Right lobe of liver (tissue), 6 donors: ENCODE data around the gene SOHLH1. TPM values are rescaled to one million over a fixed set of nuclear protein-coding genes. Genes with fewer than 3 reads are reported as not detected.

Experiments used
- ATAC-seq, 4 donors: fragments of 200-7000 bp; cut with Tn5 transposase; one replicate each; pipeline ENCODE4 v1.9.1; 2020; ENCODE audit warnings: mild to moderate bottlenecking in 4 of 4, moderate library complexity in 4 of 4
- DNase-seq, 3 donors: peaks; one replicate each; pipeline ENCODE4 v3.0.0-alpha.2; 2020
- H3K27ac ChIP-seq, 3 donors: fragments of 200-600 bp; one replicate each; pipeline ENCODE4 v1.8.0; 2022
- H3K27me3 ChIP-seq, 2 donors: fragments of 200-600 bp; one replicate each; pipeline ENCODE4 v1.8.0; 2022
- H3K36me3 ChIP-seq, 4 donors: fragments of 200-600 bp; sonication (generic) in 1 of 4; one replicate each; pipeline versions ENCODE4 v1.5.1 to v1.8.0; 2017 to 2022; ENCODE audit warnings: control low read depth in 1 of 4
- H3K4me1 ChIP-seq, 4 donors: fragments of 200-600 bp; sonication (generic) in 1 of 4; one replicate each; pipeline versions ENCODE4 v1.5.1 to v1.8.0; 2017 to 2022; ENCODE audit warnings: control low read depth in 1 of 4
- H3K4me3 ChIP-seq, 3 donors: fragments of 200-600 bp; one replicate each; pipeline ENCODE4 v1.8.0; 2022
- H3K9me3 ChIP-seq, 4 donors: fragments of 200-600 bp; sonication (generic) in 1 of 4; one replicate each; pipeline versions ENCODE4 v1.5.1 to v1.8.0; 2017 to 2022; ENCODE audit warnings: control low read depth in 1 of 4
- CTCF ChIP-seq, 4 donors: fragments of 200-600 bp in 3 of 4; fragments of 450-650 bp in 1 of 4; IDR thresholded peaks; one replicate each; pipeline versions ENCODE4 v1.5.1 to v1.8.0; 2016 to 2022; ENCODE audit warnings: antibody characterized with exemption in 4 of 4, mild to moderate bottlenecking in 2 of 4
- POLR2A ChIP-seq: fragments of 450-650 bp; IDR thresholded peaks from one replicate; pipeline ENCODE4 v1.6.1; 2017; ENCODE audit warnings: antibody characterized with exemption, mild to moderate bottlenecking
- WGBS: methylation state at CpG from one replicate; pipeline ENCODE4 v1.1.6; 2018; ENCODE audit warnings: low coverage, low lambda C conversion rate; ENCODE audit not compliant: insufficient coverage; ENCODE audit errors: missing lambda C conversion rate; 5-methylcytosine and 5-hydroxymethylcytosine counted together
- intact Hi-C, 2 donors: fragments of 100-400 bp; cut with DNase I; formaldehyde crosslinking; loops; one replicate each; pipeline versions ENCODE4 v1.11.2 to v1.14.1; 2022
- total RNA-seq, 6 experiments: library from RNA; depleted of rRNA in 2 of 6; stranded (reverse); fragments of >200 nt in 2 of 6; fragmentation: NEBNext Ultra II Directional in 3 of 6; extraction: Animal tissue kit (Norgen Biotek cat#: 25700) in 3 of 6; gene quantifications; one replicate each; pipeline versions ENCODE4 v1.1.0 to v1.2.4, GENCODE V29; 2016 to 2023
- donor health status: DM: no; HTN: yes; CAD: no.
- donor health status: DM: no; HTN: no; CAD: no.
- donor health status: DM: no; HTN: no; CAD: no.
- donor health status: DM: no; HTN: yes; CAD: no.
- donor health status: DM: no; HTN: yes; CAD: no.

Gene SOHLH1
- total RNA-seq, 6 experiments from 2014 or later: not detected

DNA sequence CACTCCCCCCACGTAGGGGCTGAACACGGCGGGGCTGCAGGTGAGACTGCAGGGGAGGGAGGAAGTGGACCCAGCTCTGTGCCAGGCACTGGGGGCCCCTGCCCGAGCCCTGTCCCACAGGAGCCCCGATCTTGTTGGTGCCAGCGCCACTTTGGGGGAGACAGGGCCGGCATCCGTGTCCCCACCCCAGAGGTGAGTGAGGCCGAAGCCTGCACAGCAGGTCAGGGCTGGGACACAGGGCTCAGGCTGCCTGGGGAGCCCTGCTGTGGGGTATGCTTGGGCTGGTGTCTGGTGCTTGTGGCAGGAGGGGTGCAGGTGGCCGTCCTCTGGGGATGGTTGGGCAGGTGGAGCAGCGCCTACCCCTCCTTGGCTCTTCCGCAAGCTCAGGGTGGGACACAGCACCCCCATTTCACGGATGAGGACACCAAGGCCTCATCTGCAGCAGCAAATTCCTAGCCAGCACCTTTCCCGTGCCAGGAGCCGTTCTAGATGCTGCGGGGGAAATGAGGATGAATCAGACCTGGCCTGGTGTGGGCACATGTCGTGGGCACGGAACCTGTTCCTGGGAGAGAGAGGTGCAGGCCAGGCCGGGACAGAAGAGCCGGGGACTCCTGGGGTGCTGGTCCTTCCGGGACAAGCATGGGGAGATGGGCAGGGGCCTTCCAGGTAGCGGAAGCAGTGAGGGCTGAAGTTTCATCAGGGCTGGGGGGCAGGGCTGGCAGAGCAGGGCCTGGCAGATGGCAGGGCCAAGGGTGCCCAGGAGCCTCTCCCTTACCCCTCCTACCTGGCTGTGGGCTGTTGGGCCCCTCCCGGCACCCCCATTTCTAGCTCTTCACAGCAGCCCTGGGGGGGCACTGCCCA is 37.9 kb upstream of the SOHLH1 start:
- DNase-seq (no peak), ATAC-seq (no peak)
- 35% methylated on average over 14 of the region's 23 CpGs for WGBS
- intact Hi-C loops: no loop called here
- Histone ChIP-seq H3K4me1 (no peaks in the 10 kb centered on the region), H3K36me3 (no peaks in the 10 kb centered on the region), H3K9me3 (no peaks in the 10 kb centered on the region), H3K27ac (no peak overlapping the region), H3K27me3 (no peaks in the 10 kb centered on the region), H3K4me3 (no peak overlapping the region)
- no peak for TF ChIP-seq CTCF (IDR thresholded peaks at IDR 0.05)
- TF ChIP-seq POLR2A: no peak

DNA sequence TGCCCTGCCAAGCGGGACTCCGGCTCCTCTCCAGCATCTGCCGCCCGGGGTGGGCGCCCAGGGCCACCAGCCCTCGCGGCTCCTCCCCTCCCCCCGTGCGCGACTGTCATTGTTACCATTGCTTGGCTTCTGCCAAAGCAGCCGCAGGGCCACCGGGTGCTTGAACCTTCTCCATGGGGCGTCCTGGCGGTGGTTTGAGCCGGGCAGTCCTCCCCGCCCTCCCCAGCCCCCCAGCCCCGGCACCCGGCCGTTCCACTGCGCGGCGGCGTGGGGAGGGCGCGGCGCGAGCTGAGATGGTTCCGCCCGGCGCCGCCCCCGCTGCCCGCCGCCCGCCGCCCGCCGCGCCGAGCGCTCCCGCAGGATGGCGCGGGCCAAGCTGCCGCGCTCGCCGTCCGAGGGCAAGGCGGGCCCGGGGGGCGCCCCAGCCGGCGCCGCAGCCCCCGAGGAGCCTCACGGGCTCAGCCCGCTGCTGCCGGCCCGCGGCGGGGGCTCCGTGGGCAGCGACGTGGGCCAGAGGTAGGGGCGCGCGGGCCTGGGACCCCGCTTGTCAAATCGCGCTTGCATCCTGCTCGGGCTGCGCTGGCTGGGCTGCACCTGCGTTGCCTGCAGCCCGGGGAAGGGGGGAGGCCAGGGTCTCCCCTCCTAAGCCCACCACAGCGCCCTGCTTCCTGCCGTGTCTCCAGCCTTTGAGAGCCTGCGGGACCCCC is 37.1 kb upstream of the SOHLH1 start:
- WGBS: 12% methylated on average over 7 of the region's 78 CpGs
- ATAC-seq: no peak
- no peak for DNase-seq
- TF ChIP-seq POLR2A: no peak
- TF ChIP-seq CTCF (IDR thresholded peaks at IDR 0.05): no peak
- Histone ChIP-seq H3K27me3 (no peaks in the 10 kb centered on the region), H3K4me1 (no peaks in the 10 kb centered on the region), H3K9me3 (no peaks in the 10 kb centered on the region), H3K27ac (no peak overlapping the region), H3K4me3 (no peak overlapping the region), H3K36me3 (no peaks in the 10 kb centered on the region)
- intact Hi-C loops: no loop called here

GRCh38 chr9:135734616-135735144 is 35.4 kb upstream of the SOHLH1 start:
- no peak overlapping the region for H3K27ac ChIP-seq
- no peaks in the 10 kb centered on the region for H3K4me1 ChIP-seq
- 33% methylated on average over 1 of the region's 27 CpGs for WGBS
- no peak overlapping the region for H3K4me3 ChIP-seq
- no peaks in the 10 kb centered on the region for H3K36me3 ChIP-seq
- ATAC-seq: no peak
- TF ChIP-seq POLR2A (no peak), CTCF (IDR thresholded peaks at IDR 0.05) (no peak)
- H3K27me3 ChIP-seq: no peaks in the 10 kb centered on the region
- intact Hi-C loops: no loop called here
- no peaks in the 10 kb centered on the region for H3K9me3 ChIP-seq
- no peak for DNase-seq

DNA sequence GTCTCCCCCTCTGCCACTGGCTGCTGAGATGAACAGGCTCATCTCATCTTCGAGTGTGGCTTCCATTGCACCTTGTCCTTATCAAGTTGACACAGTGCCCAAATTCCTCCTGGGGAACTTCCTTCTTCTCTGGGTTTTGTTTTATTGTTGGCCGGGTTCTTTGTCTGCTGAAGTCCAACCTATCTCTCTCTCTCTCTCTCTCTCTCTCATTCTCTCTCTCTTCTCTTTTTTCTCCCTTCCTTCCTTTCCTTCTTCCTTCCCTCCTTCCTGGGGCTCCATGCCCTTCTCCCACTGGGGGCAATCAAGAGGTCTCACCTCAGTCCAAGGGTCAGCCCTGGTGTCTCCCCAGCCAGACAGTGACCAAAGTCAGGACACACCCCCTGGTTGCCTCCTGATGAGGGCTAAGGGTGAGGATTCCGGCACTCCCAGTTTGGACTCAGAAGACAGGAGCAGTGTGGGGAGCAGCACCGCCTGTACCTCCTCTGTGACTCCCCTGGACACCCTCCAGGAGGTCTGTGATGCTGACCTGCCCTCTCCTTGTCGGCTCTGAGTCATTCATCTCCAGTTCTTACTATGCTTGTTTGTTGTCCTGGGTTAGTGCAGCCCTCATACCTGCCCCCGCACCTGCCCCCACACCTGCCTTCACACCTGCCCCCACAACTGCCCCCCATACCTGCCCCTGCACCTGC is 33.4 kb upstream of the SOHLH1 start:
- Histone ChIP-seq H3K4me1 (no peaks in the 10 kb centered on the region), H3K27me3 (no peaks in the 10 kb centered on the region), H3K36me3 (no peaks in the 10 kb centered on the region), H3K27ac (no peak overlapping the region), H3K9me3 (no peaks in the 10 kb centered on the region), H3K4me3 (no peak overlapping the region)
- intact Hi-C loops: no loop called here
- WGBS: 54% methylated on average over 5 of the region's 6 CpGs
- ATAC-seq: no peak
- TF ChIP-seq POLR2A (no peak), CTCF (IDR thresholded peaks at IDR 0.05) (no peak)
- no peak for DNase-seq
